Measurements from ENCODE around the gene FAM107B. TPM values are rescaled to one million over a fixed set of nuclear protein-coding genes. Genes with fewer than 3 reads are reported as not detected.

Gene FAM107B
- total RNA-seq, 1 experiment from 2014 or later = 61.6 TPM

DNA sequence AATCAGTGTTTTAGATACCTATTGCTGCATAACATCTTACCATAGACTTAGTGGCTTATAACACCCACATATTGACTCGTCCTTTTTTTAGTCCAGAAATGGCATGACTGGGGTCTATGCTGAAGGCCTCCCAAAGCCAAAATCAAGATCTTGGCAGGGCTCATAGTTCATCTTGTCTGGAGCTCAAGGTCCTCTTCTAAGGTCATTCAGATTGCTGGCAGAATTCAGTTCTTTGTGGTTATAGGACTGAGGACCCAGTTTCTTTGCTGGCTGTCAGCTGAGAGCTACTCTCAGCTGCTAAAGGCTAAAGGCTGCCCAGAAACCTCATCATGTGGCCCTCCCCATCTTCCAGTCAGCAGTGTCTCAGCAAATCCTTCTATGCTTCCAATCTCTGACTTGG, 165.5 kb downstream of the FAM107B start:
- peaks cover 22% of the 10 kb centered on the region for H3K4me1 ChIP-seq (ENCODE audit: insufficient read depth, low read length, poor library complexity, severe bottlenecking)
- H3K9me3 ChIP-seq (ENCODE audit: low read depth, low read length, poor library complexity, severe bottlenecking) = no peaks in the 10 kb centered on the region
- POLR2A ChIA-PET (ENCODE audit: low non-redundant PET) = no interaction called here
- CTCF ChIA-PET = no interaction called here
- BruUV-seq (replicated peaks) = no TSS peak
- no peak overlapping the region for H3K27ac ChIP-seq (ENCODE audit: low read depth, low read length, poor library complexity, severe bottlenecking)
- DNase-seq (ENCODE audit: low spot score) = no peak
- no peak for TF ChIP-seq EZH2 (IDR thresholded peaks at IDR 0.05; ENCODE audit: borderline replicate concordance, low read depth, low read length, poor library complexity, severe bottlenecking)
- TF ChIP-seq, protein P1, sequence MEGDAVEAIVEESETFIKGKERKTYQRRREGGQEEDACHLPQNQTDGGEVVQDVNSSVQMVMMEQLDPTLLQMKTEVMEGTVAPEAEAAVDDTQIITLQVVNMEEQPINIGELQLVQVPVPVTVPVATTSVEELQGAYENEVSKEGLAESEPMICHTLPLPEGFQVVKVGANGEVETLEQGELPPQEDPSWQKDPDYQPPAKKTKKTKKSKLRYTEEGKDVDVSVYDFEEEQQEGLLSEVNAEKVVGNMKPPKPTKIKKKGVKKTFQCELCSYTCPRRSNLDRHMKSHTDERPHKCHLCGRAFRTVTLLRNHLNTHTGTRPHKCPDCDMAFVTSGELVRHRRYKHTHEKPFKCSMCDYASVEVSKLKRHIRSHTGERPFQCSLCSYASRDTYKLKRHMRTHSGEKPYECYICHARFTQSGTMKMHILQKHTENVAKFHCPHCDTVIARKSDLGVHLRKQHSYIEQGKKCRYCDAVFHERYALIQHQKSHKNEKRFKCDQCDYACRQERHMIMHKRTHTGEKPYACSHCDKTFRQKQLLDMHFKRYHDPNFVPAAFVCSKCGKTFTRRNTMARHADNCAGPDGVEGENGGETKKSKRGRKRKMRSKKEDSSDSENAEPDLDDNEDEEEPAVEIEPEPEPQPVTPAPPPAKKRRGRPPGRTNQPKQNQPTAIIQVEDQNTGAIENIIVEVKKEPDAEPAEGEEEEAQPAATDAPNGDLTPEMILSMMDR (conservative IDR thresholded peaks at IDR 0.05; ENCODE audit: low read depth, low read length) = no peak
- no peaks in the 10 kb centered on the region for H3K36me3 ChIP-seq (ENCODE audit: insufficient read depth, low read length, poor library complexity, severe bottlenecking)
- no peaks in the 10 kb centered on the region for H3K27me3 ChIP-seq (replicated peaks; ENCODE audit: insufficient read depth, low read depth, low read length, poor library complexity)
- intact Hi-C loops (cut with micrococcal nuclease; ENCODE audit: unreplicated experiment) = no loop called here
- H3K4me3 ChIP-seq (ENCODE audit: low read depth, low read length, poor library complexity, severe bottlenecking) = no peak overlapping the region

DNA sequence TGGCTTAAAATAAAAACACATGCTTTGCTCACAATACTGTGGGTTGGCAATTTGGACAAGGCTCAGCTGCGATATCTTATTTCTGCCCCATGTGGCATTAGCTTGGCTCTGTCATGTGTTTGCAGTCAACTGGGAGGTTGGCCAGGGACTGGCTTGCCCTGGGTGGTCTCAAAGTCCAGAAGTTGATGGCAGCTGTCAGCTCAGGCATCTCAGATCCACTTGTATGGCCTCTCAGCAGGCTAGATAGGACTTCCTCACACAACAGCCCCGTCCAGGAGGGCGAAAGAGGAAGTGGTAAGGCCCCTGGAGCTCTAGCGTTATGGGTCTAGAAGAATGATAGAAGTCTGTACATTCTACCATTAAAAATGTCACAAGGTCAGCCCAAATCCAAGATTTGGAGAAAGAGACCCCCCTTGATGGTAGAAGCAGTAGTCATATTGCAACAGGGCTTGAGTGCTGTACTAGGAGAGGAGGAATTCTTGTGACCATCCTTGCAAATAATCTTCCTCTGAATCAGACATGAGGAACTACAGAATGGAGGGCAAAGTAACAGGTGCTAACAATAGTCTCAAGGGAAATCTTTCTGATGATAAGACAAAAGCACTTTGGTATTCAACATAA, 166.2 kb downstream of the FAM107B start:
- DNase-seq (ENCODE audit: low spot score) = no peak
- POLR2A ChIA-PET (ENCODE audit: low non-redundant PET) = no interaction called here
- intact Hi-C loops (cut with micrococcal nuclease; ENCODE audit: unreplicated experiment) = no loop called here
- Histone ChIP-seq H3K27me3 (replicated peaks; ENCODE audit: insufficient read depth, low read depth, low read length, poor library complexity) (no peaks in the 10 kb centered on the region), H3K27ac (ENCODE audit: low read depth, low read length, poor library complexity, severe bottlenecking) (no peak overlapping the region), H3K9me3 (ENCODE audit: low read depth, low read length, poor library complexity, severe bottlenecking) (no peaks in the 10 kb centered on the region), H3K36me3 (ENCODE audit: insufficient read depth, low read length, poor library complexity, severe bottlenecking) (no peaks in the 10 kb centered on the region), H3K4me1 (ENCODE audit: insufficient read depth, low read length, poor library complexity, severe bottlenecking) (peaks cover 22% of the 10 kb centered on the region), H3K4me3 (ENCODE audit: low read depth, low read length, poor library complexity, severe bottlenecking) (no peak overlapping the region)
- TF ChIP-seq, protein P1 (conservative IDR thresholded peaks at IDR 0.05; ENCODE audit: low read depth, low read length) = no peak
- no peak for TF ChIP-seq EZH2 (IDR thresholded peaks at IDR 0.05; ENCODE audit: borderline replicate concordance, low read depth, low read length, poor library complexity, severe bottlenecking)
- CTCF ChIA-PET = no interaction called here
- BruUV-seq (replicated peaks) = no TSS peak

DNA sequence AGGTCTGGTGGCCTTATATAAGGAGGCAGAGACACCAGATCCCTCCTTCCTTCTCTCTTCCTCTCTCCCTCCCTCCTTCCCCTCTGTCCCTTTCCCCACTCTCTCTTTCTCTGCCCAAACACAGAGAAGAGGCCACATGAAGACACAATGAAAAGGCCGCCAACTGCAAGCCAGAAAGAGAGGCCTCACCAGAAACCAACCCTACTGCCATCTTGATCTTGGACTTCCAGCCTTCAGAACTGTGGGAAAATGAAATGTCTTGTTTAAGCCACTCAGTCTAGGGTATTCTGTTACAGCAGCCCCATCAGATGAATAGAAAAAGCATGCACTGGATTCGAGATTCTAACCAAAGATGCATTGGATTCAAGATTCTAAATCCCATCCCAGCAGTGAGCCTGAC, 168.1 kb downstream of the FAM107B start:
- POLR2A ChIA-PET (ENCODE audit: low non-redundant PET) = no interaction called here
- Histone ChIP-seq H3K27me3 (replicated peaks; ENCODE audit: insufficient read depth, low read depth, low read length, poor library complexity) (no peaks in the 10 kb centered on the region), H3K36me3 (ENCODE audit: insufficient read depth, low read length, poor library complexity, severe bottlenecking) (no peaks in the 10 kb centered on the region), H3K27ac (ENCODE audit: low read depth, low read length, poor library complexity, severe bottlenecking) (no peak overlapping the region), H3K4me3 (ENCODE audit: low read depth, low read length, poor library complexity, severe bottlenecking) (no peak overlapping the region), H3K4me1 (ENCODE audit: insufficient read depth, low read length, poor library complexity, severe bottlenecking) (peaks cover 28% of the 10 kb centered on the region), H3K9me3 (ENCODE audit: low read depth, low read length, poor library complexity, severe bottlenecking) (no peaks in the 10 kb centered on the region)
- BruUV-seq (replicated peaks) = no TSS peak
- TF ChIP-seq, protein P1 (conservative IDR thresholded peaks at IDR 0.05; ENCODE audit: low read depth, low read length) = no peak
- no peak for TF ChIP-seq EZH2 (IDR thresholded peaks at IDR 0.05; ENCODE audit: borderline replicate concordance, low read depth, low read length, poor library complexity, severe bottlenecking)
- DNase-seq (ENCODE audit: low spot score) = no peak
- intact Hi-C loops (cut with micrococcal nuclease; ENCODE audit: unreplicated experiment) = no loop called here
- CTCF ChIA-PET = no interaction called here
